Activated effector memory CD4-positive, alpha-beta T cell treated with anti-CD3 and anti-CD28 coated beads, Interleukin-2, amount 50 U/mL, for 16 hours (primary cell): Measurements from ENCODE around the gene BCAS1.

Experiments
- DNase-seq: peaks from one replicate; pipeline ENCODE4 v3.0.0-alpha.2; 2020

Gene BCAS1

DNA sequence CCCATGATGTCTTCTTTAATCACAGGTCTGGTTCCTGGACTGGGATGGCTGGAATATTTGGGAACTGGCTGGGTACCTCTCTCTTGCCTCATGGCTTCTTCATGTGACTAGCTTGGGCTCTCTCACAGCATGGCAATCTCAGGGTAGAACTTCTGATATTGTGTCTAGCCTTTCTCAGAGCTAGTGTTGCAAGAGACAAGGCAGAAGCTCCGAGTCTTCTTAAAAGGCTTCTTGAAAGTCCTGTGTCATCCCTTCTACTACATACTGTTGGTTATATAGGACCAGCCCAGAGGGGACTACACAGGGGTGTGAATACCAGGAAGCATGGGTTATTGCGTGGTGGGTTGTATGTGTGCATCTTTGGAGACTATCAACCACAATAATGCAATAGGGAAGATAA, 23.3 kb downstream of the BCAS1 start:
- no peak for DNase-seq

DNA sequence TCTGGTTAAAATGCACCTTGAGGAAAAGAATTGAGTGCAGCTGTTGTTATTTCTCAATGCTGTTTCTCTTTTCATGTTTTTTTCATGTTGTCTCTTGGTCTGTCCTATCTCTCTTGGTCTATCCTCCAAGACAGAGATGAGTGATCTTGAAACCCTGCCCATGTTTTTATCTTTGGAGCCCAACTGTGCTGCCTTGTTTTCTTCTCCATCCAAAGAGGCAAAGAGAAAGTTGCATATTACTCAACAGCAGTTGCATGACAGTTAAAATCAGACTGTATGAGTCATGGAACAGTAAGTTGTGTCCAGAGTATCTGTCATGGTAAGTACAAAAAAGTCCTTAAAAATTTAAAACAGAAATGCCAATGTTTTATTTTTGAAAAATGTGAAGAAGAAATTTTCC, 26.2 kb downstream of the BCAS1 start:
- no peak for DNase-seq

DNA sequence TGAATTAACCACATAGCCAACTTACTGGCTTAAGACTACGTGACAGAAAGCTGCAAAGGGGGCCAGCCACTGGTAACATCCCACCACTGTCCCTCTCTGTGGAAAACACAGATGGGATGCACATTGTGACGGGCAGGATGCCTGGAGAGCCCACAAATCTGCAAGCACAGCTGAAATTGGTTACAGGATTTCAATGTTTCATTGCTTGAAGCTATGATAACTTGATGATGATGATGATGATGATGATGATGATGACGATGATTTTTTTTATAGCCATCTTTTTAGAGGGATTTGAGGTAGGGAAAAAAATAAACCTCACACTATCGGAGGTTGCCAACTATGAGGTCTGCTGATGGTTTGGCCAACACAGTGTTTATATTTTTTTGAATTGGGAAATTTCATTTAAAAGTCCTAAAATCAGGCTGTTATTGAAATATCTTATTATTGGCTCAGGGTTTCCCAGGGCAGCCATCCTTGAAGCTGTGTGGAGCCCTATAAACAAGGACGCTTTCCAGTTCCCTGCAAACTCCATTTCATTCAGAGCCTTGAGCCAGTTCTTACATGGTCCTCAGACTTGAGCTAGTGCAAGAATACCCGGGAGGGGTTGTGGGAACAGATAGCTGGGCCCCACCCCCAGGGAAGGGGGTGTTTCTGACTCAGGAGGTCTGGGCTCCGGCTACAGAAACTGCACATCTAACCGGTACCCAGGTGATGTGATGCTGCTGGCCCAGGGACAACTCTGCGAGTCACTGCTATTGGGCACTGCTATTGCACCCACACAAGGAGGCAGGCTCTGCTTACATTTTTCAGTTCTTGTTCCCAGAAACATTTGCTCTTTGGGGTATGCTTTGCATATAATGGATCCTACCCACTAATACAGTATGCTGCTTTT, 27.1 kb downstream of the BCAS1 start:
- no peak for DNase-seq

DNA sequence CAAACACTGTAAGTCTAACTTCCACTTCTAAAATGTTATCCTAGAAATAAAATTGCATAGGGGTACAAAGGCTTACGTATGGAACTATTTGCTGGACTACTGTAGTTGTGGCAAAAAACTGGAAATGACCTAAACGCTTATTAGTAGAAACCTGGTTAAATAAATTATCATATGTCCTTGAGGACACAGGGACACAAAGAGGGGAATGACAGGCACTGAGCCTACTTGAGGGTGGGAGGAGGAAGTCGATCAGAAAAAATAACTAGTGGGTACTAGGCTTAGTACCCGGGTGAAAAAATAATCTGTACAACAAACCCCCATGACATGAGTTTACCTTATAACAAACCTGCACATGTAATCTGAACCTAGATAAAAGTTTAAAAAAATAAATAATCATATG, 28.4 kb downstream of the BCAS1 start:
- no peak for DNase-seq

DNA sequence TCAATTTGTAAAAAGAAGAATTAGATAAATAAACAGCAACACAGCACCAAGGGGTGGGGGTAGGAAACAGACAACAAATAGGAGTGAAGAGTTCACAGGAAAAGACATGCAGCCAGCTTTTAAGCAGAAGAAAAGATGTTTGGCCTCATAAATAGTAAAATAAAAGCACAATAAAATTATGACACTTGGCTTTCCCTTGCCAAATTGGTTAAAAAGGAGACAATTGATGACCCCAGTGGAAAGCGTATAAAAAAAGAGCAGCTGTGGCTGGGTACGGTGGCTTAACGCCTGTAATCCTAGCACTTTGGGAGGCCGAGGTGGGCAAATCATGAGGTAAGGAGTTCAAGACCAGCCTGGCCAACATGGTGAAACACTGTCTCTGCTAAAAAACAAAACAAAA, 29.1 kb downstream of the BCAS1 start:
- no peak for DNase-seq

DNA sequence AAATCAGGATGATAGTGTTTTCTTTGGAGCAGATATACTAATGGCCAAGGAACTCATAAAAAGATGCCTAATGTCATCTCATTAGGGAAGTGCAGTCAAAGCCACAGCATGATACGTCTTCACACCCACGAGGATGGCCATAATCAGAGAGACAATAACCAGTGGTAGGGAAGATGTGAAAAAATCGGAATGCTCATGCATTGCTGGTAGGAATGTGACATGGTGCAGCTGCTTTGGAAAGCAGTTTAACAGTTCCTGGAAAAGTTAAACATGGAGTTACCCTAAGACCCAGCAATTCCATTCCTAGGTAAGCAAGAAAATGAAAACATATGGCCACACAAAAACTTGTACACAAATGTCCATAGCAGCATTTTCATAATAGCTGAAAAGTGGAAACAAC, 29.9 kb downstream of the BCAS1 start:
- no peak for DNase-seq

DNA sequence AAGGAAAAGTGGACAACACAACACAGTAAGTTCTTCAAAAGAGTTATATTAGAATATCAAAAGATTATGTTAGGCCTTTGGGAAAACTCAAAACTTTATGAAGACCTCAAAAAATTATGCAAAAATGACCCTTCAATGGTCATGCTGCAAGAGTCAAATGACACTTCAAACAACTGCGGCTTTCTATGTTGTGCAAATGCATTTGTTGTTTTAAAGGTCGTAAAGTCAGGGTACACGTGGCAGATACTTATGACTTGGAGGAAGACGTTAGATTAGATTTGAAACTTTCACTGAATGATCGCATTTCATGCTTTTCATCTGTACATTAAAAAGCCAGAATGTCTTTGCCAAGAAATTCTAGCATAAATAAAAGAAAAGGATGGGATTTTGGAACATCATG, 31.4 kb downstream of the BCAS1 start:
- DNase-seq, result no peak

DNA sequence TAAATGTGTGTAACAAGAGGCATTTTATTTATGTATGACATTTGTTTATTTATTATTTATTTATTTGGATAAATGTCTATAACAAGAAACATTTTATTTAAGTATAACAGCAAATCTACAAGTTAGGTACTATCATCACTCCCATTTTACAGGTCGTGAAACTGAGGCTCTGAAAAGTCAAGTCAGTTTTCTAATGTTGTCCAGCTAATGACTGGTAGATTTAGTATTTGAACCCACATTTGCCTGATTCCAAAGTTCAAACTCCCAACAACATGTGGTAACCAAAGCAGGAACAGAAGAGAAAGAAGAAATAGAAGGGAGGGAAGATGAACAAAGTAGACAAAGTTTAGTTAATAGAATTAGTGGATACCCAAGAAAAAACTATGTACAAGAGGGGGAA, 32.9 kb downstream of the BCAS1 start:
- DNase-seq, result no peak

DNA sequence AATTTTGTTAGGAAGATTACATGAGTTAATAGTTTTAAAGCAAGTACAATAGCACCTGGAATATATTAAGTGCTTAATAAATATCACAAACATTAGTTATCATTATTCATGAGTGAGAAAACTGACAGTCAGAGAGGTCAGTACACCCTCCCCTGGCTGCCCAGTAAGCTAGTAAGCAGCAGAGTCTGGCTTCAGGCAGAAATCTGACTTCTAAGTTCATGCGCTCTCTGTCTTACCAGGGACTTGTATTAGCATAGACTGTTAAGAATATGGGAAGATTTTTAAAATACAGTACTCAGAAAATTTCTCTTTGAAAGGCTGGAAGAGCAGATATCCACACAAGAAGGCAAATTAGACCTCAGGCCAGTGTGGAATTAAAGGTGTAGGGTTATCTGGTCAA, 40.8 kb downstream of the BCAS1 start:
- no peak for DNase-seq

DNA sequence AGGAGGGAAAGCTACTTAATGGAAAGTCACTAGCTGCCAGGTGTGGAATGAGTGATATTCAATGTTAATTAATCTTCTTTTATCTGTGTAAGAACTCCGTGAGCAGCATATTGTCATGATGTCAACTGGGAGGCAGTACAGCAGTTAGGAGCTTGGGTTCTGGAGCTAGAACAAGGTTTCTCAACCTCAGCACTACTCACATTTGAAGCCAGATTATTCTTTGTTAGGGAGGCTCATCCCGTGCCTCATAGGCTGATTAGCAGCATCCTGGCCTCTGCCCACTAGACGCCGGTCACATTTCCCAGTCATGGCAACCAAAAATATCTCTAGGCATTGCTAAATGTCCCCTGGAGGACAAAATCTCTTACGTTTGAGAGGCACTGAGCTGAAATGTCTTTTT, 41.2 kb downstream of the BCAS1 start:
- DNase-seq, result no peak

DNA sequence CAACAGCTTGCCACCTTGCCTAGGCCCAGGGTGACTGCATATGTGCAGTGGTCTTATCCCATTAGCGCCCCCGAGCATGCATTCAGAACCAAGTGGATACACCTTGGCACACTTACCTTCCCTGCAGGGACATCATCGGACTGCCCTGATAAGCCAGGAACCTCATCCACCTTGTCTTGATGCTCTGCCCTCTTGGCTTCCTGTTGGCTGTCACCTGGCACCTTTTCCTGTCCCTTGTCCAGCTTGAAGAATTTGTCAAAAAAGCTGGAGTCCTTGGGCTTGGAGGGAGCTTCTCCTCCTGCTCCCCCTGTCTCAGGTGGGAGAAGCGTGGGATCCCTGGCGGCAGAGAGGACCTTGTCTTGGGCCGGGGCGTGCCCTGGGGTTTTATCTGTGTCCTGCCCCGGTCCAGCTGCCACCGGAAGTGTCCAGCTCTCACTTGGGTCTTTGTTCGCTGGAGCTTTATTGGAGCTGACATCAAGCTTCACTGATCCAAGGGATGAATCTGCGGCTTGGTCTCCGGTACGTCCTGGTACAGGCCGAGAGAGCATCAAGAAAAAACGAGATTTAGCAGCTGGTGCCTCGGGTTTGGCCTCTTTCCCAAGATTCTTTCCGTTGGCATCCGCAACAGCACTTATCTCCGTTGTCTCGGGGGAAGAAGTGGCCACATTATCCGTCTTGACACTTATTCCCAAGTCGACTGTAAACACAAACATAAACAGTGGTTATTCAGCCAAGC, 42.0 kb downstream of the BCAS1 start:
- no peak for DNase-seq

DNA sequence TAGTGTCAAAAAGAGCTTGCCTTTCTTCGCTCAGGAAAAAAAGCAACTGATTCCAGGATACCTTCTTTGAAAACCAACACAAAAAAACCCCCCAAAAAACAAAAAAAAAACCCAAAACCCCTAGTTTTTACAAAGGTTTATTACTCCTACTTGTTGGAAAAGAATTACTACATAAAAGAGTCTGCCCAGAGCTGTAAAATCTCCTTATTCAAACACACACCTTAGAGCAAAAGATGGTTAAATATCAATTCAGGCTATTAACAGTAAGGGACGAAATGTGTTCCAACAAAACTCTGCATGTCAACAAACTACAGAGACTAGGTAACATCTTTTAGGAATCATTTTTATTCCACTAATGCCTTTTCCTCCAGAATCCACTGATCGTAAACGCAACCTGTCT, 42.7 kb downstream of the BCAS1 start:
- DNase-seq, result no peak

DNA sequence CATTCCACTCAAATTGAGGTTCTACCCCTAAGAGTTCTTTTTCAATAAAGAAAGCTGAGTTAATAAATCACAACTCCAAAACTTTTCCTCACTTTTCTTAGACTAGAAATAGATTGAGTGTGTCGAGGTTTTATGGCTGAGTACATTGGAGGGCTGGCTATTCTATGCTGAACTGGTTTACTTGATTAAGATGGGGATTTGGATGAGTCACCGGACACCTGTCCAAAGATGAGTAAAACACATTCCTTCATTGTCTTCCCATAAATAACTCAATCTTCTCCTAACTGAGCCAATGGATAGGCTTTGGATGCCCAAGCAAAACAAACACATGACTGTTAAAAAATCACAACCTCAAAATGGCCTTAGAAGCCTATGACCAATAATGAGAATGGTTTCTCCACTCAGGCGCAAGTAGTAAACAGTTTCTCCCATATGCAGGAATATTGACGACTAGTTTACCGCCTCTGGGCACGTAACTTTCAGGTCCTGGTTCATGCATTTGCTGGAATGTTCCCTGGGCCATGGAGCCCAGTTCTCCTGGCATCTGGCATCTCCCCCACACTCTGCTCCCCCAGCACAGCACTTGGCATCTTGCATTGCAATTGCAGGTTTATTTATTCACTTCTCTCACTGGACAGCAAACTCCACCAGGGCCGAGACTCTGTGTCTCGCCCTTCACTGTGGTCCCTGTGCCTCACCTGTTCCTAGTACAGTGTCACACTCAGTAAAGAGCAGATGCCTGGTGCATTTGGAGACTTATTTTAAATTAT, 43.9 kb downstream of the BCAS1 start:
- no peak for DNase-seq

DNA sequence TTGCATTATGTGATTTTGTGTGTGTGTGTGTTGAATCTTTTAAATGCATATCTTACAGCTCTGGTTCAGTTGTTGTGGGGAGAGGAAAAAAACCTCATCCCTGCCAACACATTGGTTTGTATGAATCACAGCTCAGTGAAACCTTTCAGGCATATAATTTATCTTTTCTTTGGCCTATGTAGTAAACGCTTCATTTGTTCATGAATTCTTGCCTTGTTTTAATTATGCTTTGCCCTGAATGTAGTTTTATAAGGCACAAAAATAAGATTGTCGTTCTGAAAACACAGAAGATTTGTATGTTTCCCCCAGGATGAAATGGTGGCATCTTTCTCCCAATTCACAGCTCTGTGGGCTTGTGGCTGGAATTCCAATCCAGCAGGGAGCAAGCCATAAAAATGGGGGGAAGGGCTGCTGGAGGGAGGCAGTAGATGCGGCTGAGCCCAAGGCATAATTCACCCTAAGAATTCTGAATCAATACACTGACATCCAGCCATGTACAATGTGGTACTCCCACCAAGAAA, 45.1 kb downstream of the BCAS1 start:
- DNase-seq, result no peak

DNA sequence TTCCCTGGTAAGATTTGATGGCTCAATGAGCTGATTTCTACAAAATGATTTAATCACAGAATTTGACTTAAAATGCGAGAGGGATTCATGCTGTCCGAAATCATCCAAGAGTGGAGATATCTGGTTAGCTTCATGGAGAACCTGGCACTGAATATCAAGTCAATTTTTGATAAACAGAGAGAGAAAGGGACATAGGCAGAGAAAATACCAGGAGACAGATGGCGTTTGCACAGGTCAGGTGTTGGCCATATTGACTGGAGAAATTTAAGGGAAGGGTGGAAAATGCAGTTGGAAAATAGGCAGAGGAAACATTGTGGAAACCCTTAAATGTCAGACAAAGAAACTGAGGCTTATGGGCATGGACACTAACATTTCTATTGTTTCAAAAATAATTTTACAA, 47.0 kb downstream of the BCAS1 start:
- no peak for DNase-seq

DNA sequence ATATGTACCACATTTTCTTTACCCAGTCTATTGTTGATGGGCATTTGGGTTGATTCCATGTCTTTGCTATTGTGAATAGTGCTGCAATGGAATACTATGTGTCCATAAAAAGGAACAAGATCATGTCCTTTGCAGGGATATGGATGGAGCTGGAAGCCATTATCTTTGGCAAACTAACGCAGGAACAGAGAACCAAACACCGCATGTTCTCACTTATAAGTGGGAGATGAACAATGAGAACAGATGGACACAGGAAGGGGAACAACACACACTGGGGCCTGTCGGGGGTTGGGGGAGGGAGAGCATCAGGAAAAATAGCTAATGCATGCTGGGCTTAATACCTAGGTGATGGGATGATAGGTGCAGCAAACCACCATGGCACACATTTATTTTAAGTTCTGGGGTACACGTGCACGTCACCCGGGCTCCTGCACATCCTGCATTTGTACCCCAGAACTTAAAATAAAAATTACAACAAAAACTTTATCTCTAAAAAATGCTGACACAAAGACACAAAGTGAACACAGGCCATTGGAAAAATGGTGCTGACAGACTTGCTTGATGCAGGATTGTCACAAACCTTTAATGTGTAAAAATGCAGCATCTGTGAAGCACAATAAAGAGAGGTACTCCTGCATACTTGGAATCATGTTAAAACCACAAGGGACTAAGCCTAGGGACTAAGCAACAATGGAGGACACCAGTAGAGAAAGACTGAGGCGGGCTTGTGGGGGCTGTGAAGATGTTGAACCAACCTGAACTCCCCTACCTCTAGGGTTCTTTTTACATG, 48.8 kb downstream of the BCAS1 start:
- no peak for DNase-seq

DNA sequence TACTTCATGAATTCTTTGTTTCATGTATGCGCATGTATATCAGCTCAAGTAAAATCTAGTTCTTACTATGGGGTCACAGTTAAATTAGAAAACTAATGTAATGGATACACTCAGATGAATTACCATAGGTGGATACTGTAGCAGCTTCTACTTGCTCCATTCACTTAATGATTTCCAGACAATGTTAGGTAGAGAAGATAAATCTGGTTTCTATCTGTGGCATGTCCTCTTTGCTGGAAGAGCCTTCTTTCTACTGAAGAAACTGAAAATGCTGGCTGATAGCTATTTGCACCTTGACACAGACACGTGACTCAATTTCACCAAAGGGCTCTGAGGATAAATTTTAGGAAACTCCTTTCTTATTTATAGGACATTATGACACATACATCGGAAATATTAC, 49.5 kb downstream of the BCAS1 start:
- no peak for DNase-seq

DNA sequence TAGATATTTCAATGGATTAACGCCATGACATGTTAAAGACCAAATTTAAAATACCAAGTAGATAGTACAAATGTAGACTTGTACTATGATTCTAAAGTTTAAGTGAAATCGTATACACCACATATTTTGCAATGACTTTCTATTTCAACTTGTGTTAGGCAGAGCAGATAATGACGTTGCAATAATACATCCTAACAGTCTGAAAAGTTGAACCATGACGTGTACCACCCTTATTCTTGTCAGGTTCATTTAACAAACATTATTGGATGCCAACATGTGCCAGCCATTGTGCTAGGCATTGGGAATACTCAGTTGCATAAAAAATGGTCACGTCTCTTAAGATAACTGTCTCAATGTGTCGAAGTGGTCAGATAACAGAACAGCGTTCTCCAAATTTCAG, 50.0 kb downstream of the BCAS1 start:
- DNase-seq, result no peak

DNA sequence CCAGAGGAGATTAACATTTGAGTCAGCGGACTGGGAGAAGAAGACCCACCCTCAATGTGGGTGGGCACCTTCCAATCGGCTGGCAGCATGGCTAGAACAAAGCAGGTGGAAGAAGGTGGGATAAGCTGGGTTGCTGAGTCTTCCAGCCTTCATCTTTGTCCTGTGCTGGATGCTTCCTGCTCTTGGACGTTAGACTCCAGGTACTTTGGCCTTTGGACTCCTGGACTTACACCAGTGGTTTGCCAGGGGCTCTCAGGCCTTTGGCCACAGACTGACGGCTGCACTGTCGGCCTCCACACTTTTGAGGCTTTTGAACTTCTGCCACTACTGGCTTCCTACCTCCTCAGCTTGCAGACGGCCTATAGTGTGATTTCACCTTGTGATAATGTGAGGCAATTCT, 50.8 kb downstream of the BCAS1 start:
- DNase-seq, result no peak

DNA sequence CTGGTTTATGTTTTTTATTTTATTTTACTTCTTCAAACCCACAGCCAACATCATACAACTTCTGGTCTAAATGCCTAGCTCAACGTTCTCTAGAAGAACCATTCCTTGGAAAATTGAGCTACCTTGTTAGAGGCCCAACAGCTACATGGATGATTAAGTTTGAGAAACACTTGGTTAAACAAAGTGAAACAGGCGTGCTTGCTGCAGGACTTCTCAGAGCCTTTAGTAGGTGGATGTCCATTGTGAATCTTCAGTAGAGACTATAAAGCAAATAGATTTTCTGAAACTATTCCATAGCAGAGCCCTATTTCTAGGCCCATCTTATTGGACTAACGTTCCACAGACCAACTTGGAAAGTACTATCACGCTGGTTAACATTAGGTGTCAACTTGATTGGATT, 51.3 kb downstream of the BCAS1 start:
- no peak for DNase-seq

DNA sequence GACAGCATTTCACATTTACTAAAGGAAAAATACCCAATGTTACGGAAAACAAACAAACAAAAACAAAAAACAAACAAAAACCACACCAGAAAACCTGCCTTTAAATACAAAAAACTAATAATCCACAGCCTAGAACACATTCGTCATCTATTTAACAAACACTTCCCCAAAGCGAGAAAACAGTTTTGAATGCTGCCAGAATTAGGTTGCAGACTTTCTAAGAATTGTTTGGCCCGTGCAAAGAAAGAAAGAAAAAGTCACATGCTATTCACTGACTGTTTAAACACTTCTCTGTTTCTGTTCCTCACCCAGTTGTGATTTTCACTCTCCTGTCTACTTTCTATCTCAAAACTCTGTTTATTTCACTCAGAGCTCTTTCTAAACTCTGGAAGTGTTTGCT, 52.5 kb downstream of the BCAS1 start:
- no peak for DNase-seq

DNA sequence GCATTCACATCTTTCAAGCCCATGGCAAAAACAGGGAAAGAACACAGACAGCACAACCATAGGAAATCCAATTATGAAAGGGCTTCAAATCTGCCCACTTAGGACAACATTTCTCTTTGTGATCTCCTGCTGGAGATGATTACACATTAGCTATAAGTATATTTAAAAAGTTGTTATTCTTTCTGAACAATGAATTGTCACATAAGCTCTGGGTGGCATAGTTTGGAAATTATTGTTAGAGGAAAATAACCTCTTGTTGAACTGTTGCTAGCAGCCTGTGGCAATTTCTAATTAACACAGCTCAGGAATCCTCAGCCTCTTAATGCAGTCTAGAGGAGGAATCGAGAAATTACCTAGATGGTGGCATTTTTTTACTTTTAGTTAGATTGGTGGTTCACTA, 54.9 kb downstream of the BCAS1 start:
- no peak for DNase-seq
